Right cardiac atrium (tissue), 5 donors: ENCODE results near the gene PER3. TPM values are rescaled to one million over a fixed set of nuclear protein-coding genes. Genes with fewer than 3 reads are reported as not detected.

Source experiments
- ATAC-seq, 2 donors: fragments of 200-7000 bp; cut with Tn5 transposase; one replicate each; pipeline versions ENCODE4 v1.8.0 to v1.9.1; 2020; ENCODE audit warnings: moderate library complexity in 2 of 2, mild to moderate bottlenecking in 1 of 2
- DNase-seq, 3 donors: peaks; one replicate each; pipeline ENCODE4 v3.0.0-alpha.2; 2020
- H3K27ac ChIP-seq: one replicate; pipeline ENCODE4 v1.5.1; 2013; ENCODE audit warnings: mild to moderate bottlenecking, low read length, control low read depth, moderate library complexity
- H3K27me3 ChIP-seq: one replicate; pipeline ENCODE4 v1.6.1; 2013; ENCODE audit not compliant: control insufficient read depth, insufficient read depth
- H3K4me1 ChIP-seq: one replicate; pipeline ENCODE4 v1.6.1; 2013; ENCODE audit warnings: low read length; ENCODE audit not compliant: control insufficient read depth, insufficient read depth
- H3K4me3 ChIP-seq: one replicate; pipeline ENCODE4 v1.5.1; 2013; ENCODE audit warnings: low read length, control low read depth
- H3K9me3 ChIP-seq: one replicate; pipeline ENCODE4 v1.6.1; 2013; ENCODE audit warnings: low read length; ENCODE audit not compliant: control insufficient read depth
- WGBS: extraction: QIAGEN DNeasy Blood & Tissue Kit; methylation state at CpG from one replicate; pipeline ENCODE4 v1.1.7; 2013; 5-methylcytosine and 5-hydroxymethylcytosine counted together
- intact Hi-C, 4 donors: fragments of 100-400 bp; cut with DNase I; formaldehyde crosslinking; loops; one replicate each; pipeline versions ENCODE4 v1.11.0 to v1.14.0; 2022 to 2023
- polyA plus RNA-seq: library from polyadenylated mRNA; stranded (reverse); fragments of 200-250 nt; gene quantifications from one replicate; pipeline ENCODE4 v1.2.3, GENCODE V29; 2013
- total RNA-seq, 4 donors: library from RNA; stranded (reverse); fragmentation: NEBNext Ultra II Directional; extraction: Animal tissue kit (Norgen Biotek cat#: 25700); gene quantifications; one replicate each; pipeline ENCODE4 v1.2.1, GENCODE V29; 2021
- donor health status: healthy with polysubstance abuse.
- donor health status: DM: no; HTN: yes; CAD: no.
- donor health status: DM: no; HTN: no; CAD: no.
- donor health status: DM: no; HTN: yes; CAD: no; lungs with severe emphysema.
- donor health status: DM: yes; HTN: yes; CAD: no.

PER3 gene
- total and polyA plus RNA-seq, 5 donors, result 11.5 to 28.2 (median 21.9) TPM

- intact Hi-C loops, result no loop called here
- peaks cover 1% of the 10 kb centered on the region for H3K4me1 ChIP-seq
- no peak overlapping the region for H3K4me3 ChIP-seq
- 49% methylated on average over 1 of the region's 1 CpG for WGBS
- no peaks in the 10 kb centered on the region for H3K27me3 ChIP-seq
- DNase-seq (no peak), ATAC-seq (no peak)
- no peak overlapping the region for H3K27ac ChIP-seq
- no peaks in the 10 kb centered on the region for H3K9me3 ChIP-seq
Measured at GRCh38 chr1:7755448-7755847, 28.6 kb upstream of the PER3 start.

GRCh38 chr1:7760245-7760644 lies 23.8 kb upstream of the PER3 start:
- Histone ChIP-seq H3K27ac (no peak overlapping the region), H3K27me3 (no peaks in the 10 kb centered on the region), H3K9me3 (no peaks in the 10 kb centered on the region), H3K4me3 (no peak overlapping the region), H3K4me1 (peaks cover 1% of the 10 kb centered on the region)
- no peak for DNase-seq
- peak; percentile 52 to 66 for ATAC-seq
- WGBS, result 55% methylated on average over 6 of the region's 6 CpGs
- intact Hi-C loops, result no loop called here

GRCh38 chr1:7761103-7761502 lies 23.0 kb upstream of the PER3 start:
- DNase-seq (no peak), ATAC-seq (peak in 1 of 2 donors; percentile 56)
- Histone ChIP-seq H3K9me3 (no peaks in the 10 kb centered on the region), H3K27ac (no peak overlapping the region), H3K4me3 (no peak overlapping the region), H3K4me1 (peaks cover 1% of the 10 kb centered on the region), H3K27me3 (no peaks in the 10 kb centered on the region)
- intact Hi-C loops, result no loop called here
- WGBS, result 73% methylated on average over 3 of the region's 3 CpGs

GRCh38 chr1:7767176-7767575 lies 16.9 kb upstream of the PER3 start:
- intact Hi-C loops, result no loop called here

GRCh38 chr1:7768583-7768982 lies 15.5 kb upstream of the PER3 start:
- intact Hi-C loops, result no loop called here
- H3K4me1 ChIP-seq, result peaks cover 5% of the 10 kb centered on the region
- WGBS, result 61% methylated on average over 2 of the region's 2 CpGs
- ATAC-seq (no peak), DNase-seq (no peak)
- H3K27ac ChIP-seq, result no peak overlapping the region
- no peaks in the 10 kb centered on the region for H3K9me3 ChIP-seq
- H3K27me3 ChIP-seq, result no peaks in the 10 kb centered on the region
- no peak overlapping the region for H3K4me3 ChIP-seq

More at GRCh38 chr1:7767176-7767575, 16.9 kb upstream of the PER3 start:
- no peak overlapping the region for H3K4me3 ChIP-seq
- no peaks in the 10 kb centered on the region for H3K27me3 ChIP-seq
- H3K4me1 ChIP-seq, result peaks cover 4% of the 10 kb centered on the region
- WGBS, result 85% methylated on average over 4 of the region's 4 CpGs
- H3K9me3 ChIP-seq, result no peaks in the 10 kb centered on the region
- H3K27ac ChIP-seq, result no peak overlapping the region
- ATAC-seq, result no peak
- DNase-seq, result no peak

GRCh38 chr1:7769673-7770412 lies 14.2 kb upstream of the PER3 start:
- Histone ChIP-seq H3K4me1 (peaks cover 5% of the 10 kb centered on the region), H3K27ac (no peak overlapping the region), H3K27me3 (no peaks in the 10 kb centered on the region), H3K4me3 (no peak overlapping the region), H3K9me3 (no peaks in the 10 kb centered on the region)
- DNase-seq (no peak), ATAC-seq (no peak)
- WGBS, result 78% methylated on average over 12 of the region's 12 CpGs
- intact Hi-C loops, result no loop called here

- peak overlapping the region; percentile 85 for H3K4me3 ChIP-seq
- intact Hi-C loops, result no loop called here
- no peaks in the 10 kb centered on the region for H3K9me3 ChIP-seq
- WGBS, result 9% methylated on average over 6 of the region's 6 CpGs
- peak overlapping the region; percentile 55 for H3K27ac ChIP-seq
- H3K27me3 ChIP-seq, result no peaks in the 10 kb centered on the region
- ATAC-seq, result peak in 1 of 2 donors; percentile 33
- H3K4me1 ChIP-seq, result peaks cover 5% of the 10 kb centered on the region
- DNase-seq, result no peak
Measured at GRCh38 chr1:7770669-7770996, 13.5 kb upstream of the PER3 start.

- peak within 1 kb of the TSS; percentile 91 for H3K27ac ChIP-seq
- ATAC-seq (peak; percentile 98 to 99), DNase-seq (peak; percentile 90 to 97 (median 95))
- under 1% methylated on average over 97 of the region's 97 CpGs for WGBS
- no peaks in the 10 kb centered on the region for H3K9me3 ChIP-seq
- intact Hi-C loops, result no loop called here
- peaks cover 5% of the 10 kb centered on the region for H3K4me1 ChIP-seq
- H3K4me3 ChIP-seq, result peak within 1 kb of the TSS; percentile 85
- no peaks in the 10 kb centered on the region for H3K27me3 ChIP-seq
Measured at GRCh38 chr1:7770997-7771822, 12.9 kb upstream of the PER3 start, which contains the start of gene VAMP3. VAMP3 (plus strand) TSS chr1:7771296; CDS start chr1:7771384, 88 bp downstream.

- H3K4me1 ChIP-seq, result peaks cover 5% of the 10 kb centered on the region
- peak overlapping the region; percentile 91 for H3K27ac ChIP-seq
- DNase-seq (no peak), ATAC-seq (no peak)
- 7% methylated on average over 12 of the region's 12 CpGs for WGBS
- peak overlapping the region; percentile 85 for H3K4me3 ChIP-seq
- no peaks in the 10 kb centered on the region for H3K27me3 ChIP-seq
- no peaks in the 10 kb centered on the region for H3K9me3 ChIP-seq
- intact Hi-C loops, result no loop called here
Measured at GRCh38 chr1:7771823-7772299, 12.2 kb upstream of the PER3 start.

GRCh38 chr1:7777591-7777990 lies 6.5 kb upstream of the PER3 start:
- Histone ChIP-seq H3K27ac (no peak overlapping the region), H3K27me3 (no peaks in the 10 kb centered on the region), H3K9me3 (no peaks in the 10 kb centered on the region), H3K4me1 (no peaks in the 10 kb centered on the region), H3K4me3 (no peak overlapping the region)
- WGBS, result 78% methylated on average over 3 of the region's 3 CpGs
- intact Hi-C loops, result no loop called here
- ATAC-seq, result no peak
- DNase-seq, result no peak

- no peak overlapping the region for H3K4me3 ChIP-seq
- DNase-seq, result no peak
- intact Hi-C loops, result no loop called here
- no peaks in the 10 kb centered on the region for H3K4me1 ChIP-seq
- WGBS, result 96% methylated on average over 4 of the region's 4 CpGs
- ATAC-seq, result no peak
- no peaks in the 10 kb centered on the region for H3K27me3 ChIP-seq
- no peaks in the 10 kb centered on the region for H3K9me3 ChIP-seq
- H3K27ac ChIP-seq, result no peak overlapping the region
Measured at GRCh38 chr1:7778133-7778628, 5.9 kb upstream of the PER3 start.
